CD4-positive, alpha-beta T cell (primary cell): ENCODE measurements around the gene ZNF747. TPM values are rescaled to one million over a fixed set of nuclear protein-coding genes. Genes with fewer than 3 reads are reported as not detected.
A peak's percentile ranks its signal among the peaks of the same experiment; 100 is the strongest.

ENCODE experiments used
- ATAC-seq: fragments of 200-7000 bp; cut with Tn5 transposase; one replicate; pipeline ENCODE4 v1.10.0; 2022; ENCODE audit warnings: mild to moderate bottlenecking; ENCODE audit not compliant: poor library complexity
- CTCF ChIA-PET: fragments of 350-600 bp; sonication (Branson Sonifier 250); formaldehyde crosslinking; loops from one replicate; lab custom pipeline; 2021; ENCODE audit warnings: antibody characterized with exemption, inconsistent platforms; lab: Charles Lee
- POLR2A ChIA-PET: fragments of 350-600 bp; sonication (Branson Sonifier 250); formaldehyde crosslinking; loops from one replicate; lab custom pipeline; 2021; ENCODE audit warnings: antibody characterized with exemption, inconsistent platforms; lab: Charles Lee
- DNase-seq, 14 experiments: peaks; one replicate each; pipeline ENCODE4 v3.0.0-alpha.2; 2013 to 2020; ENCODE audit warnings: mixed read lengths in 2 of 14
- H3K27ac ChIP-seq, 2 donors: one replicate each; pipeline versions ENCODE4 v1.5.1 to v1.7.0; 2013; ENCODE audit warnings: low read length in 2 of 2, low read depth in 1 of 2, mild to moderate bottlenecking in 1 of 2
- H3K27me3 ChIP-seq, 2 experiments: 1 replicate in 1 of 2; 2 replicates in 1 of 2; pipeline versions ENCODE4 v1.6.1 to v1.7.0; 2013; ENCODE audit warnings: low read length in 2 of 2, control low read depth in 1 of 2, mild to moderate bottlenecking in 1 of 2, moderate library complexity in 1 of 2; ENCODE audit not compliant: insufficient read depth in 2 of 2, control insufficient read depth in 1 of 2
- H3K36me3 ChIP-seq: one replicate; pipeline ENCODE4 v1.6.1; 2013; ENCODE audit warnings: low read length, control low read depth; ENCODE audit not compliant: insufficient read depth
- H3K4me1 ChIP-seq: one replicate; pipeline ENCODE4 v1.6.1; 2013; ENCODE audit warnings: low read length, control low read depth; ENCODE audit not compliant: insufficient read depth
- H3K4me3 ChIP-seq: one replicate; pipeline ENCODE4 v1.5.1; 2013; ENCODE audit warnings: mild to moderate bottlenecking, low read length, moderate library complexity
- H3K9me3 ChIP-seq, 2 experiments: 1 replicate in 1 of 2; 2 replicates in 1 of 2; pipeline versions ENCODE4 v1.6.1 to v1.7.0; 2013; ENCODE audit warnings: low read length in 2 of 2, mild to moderate bottlenecking in 2 of 2, control low read depth in 1 of 2, moderate library complexity in 1 of 2; ENCODE audit not compliant: control insufficient read depth in 1 of 2, insufficient read depth in 1 of 2
- H3K27ac Mint-ChIP-seq: one replicate; pipeline ENCODE4 v1.8.0; 2020; ENCODE audit warnings: mixed read lengths
- H3K27me3 Mint-ChIP-seq: one replicate; pipeline ENCODE4 v1.8.0; 2021; ENCODE audit warnings: mixed read lengths
- H3K36me3 Mint-ChIP-seq: one replicate; pipeline ENCODE4 v1.8.0; 2021; ENCODE audit warnings: low read depth, mixed read lengths
- H3K4me1 Mint-ChIP-seq: one replicate; pipeline ENCODE4 v1.8.0; 2021; ENCODE audit warnings: low read depth, mixed read lengths
- H3K4me3 Mint-ChIP-seq: one replicate; pipeline ENCODE4 v1.8.0; 2020; ENCODE audit warnings: mild to moderate bottlenecking, mixed read lengths
- H3K9me3 Mint-ChIP-seq: one replicate; pipeline ENCODE4 v1.8.0; 2020; ENCODE audit warnings: mixed read lengths
- intact Hi-C, 2 experiments: fragments of 100-400 bp; cut with DNase I in 1 of 2; cut with micrococcal nuclease in 1 of 2; formaldehyde crosslinking; loops; one replicate each; pipeline versions ENCODE4 v1.15.1 to v1.9.0; 2023 to 2025; cut with DNase I, micrococcal nuclease
- total RNA-seq, 174 experiments: library from RNA in 2 of 174; stranded (reverse) in 2 of 174; gene quantifications; one replicate each; pipeline ENCODE4 v1.2.3 and lab custom pipeline; 2021 to 2026
- TF ChIP-seq, protein P1 (sequence below): fragments of 200-600 bp; IDR thresholded peaks from one replicate; pipeline ENCODE4 v1.8.0; 2022; ENCODE audit warnings: antibody characterized with exemption, mild to moderate bottlenecking

Gene ZNF747
- total RNA-seq, 2 experiments from 2014 or later: 6.3 to 6.7 TPM

DNA sequence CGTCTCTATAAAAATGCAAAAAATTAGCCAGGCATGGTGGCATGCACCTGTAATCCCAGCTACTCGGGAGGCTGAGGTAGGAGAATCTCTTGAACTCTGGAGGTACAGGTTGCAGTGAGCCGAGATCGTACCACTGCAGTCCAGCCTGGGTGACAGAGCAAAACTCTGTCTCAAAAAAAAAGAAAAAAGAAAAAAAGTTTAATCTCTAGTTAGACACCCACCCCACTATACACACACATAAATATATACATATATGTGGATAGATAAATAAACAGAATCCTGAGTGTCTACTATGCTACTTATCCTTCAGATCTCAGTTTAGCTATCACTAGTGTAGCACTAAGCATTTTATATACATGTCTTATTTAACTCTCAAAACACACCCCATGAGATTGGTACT is 43.4 kb downstream of the ZNF747 start:
- DNase-seq (no peak), ATAC-seq (no peak)
- Mint-ChIP-seq H3K27ac (peak overlapping the region; percentile 68), H3K4me1 (peaks cover 26% of the 10 kb centered on the region), H3K4me3 (no peak overlapping the region), H3K36me3 (peaks cover 84% of the 10 kb centered on the region), H3K9me3 (no peaks in the 10 kb centered on the region), H3K27me3 (no peaks in the 10 kb centered on the region)
- TF ChIP-seq, protein P1, sequence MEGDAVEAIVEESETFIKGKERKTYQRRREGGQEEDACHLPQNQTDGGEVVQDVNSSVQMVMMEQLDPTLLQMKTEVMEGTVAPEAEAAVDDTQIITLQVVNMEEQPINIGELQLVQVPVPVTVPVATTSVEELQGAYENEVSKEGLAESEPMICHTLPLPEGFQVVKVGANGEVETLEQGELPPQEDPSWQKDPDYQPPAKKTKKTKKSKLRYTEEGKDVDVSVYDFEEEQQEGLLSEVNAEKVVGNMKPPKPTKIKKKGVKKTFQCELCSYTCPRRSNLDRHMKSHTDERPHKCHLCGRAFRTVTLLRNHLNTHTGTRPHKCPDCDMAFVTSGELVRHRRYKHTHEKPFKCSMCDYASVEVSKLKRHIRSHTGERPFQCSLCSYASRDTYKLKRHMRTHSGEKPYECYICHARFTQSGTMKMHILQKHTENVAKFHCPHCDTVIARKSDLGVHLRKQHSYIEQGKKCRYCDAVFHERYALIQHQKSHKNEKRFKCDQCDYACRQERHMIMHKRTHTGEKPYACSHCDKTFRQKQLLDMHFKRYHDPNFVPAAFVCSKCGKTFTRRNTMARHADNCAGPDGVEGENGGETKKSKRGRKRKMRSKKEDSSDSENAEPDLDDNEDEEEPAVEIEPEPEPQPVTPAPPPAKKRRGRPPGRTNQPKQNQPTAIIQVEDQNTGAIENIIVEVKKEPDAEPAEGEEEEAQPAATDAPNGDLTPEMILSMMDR: no peak
- H3K4me3 ChIP-seq: no peak overlapping the region
- CTCF ChIA-PET: interaction anchor here (0.8 to 2.1 kb wide), 6 partner anchors 38 to 138 kb away, joined by 3 to 8 read pairs (median 4); partner anchors contain the start of gene DCTPP1
- peaks cover 22% of the 10 kb centered on the region for H3K4me1 ChIP-seq
- H3K27ac ChIP-seq: peak overlapping the region in 1 of 2 donors; percentile 29
- POLR2A ChIA-PET: interaction anchor here (0.6 to 1.4 kb wide), 7 partner anchors 18 to 65 kb away, joined by 3 to 8 read pairs (median 3); partner anchors contain the start of gene ZNF747
- H3K36me3 ChIP-seq: peaks cover 93% of the 10 kb centered on the region
- intact Hi-C loops: loop anchor here in 1 of 2 experiments (2.0 to 5.0 kb wide), 2 partner anchors 16 to 36 kb away; partner anchors contain the start of gene ZNF768
- no peaks in the 10 kb centered on the region for H3K27me3 ChIP-seq
- no peaks in the 10 kb centered on the region for H3K9me3 ChIP-seq

DNA sequence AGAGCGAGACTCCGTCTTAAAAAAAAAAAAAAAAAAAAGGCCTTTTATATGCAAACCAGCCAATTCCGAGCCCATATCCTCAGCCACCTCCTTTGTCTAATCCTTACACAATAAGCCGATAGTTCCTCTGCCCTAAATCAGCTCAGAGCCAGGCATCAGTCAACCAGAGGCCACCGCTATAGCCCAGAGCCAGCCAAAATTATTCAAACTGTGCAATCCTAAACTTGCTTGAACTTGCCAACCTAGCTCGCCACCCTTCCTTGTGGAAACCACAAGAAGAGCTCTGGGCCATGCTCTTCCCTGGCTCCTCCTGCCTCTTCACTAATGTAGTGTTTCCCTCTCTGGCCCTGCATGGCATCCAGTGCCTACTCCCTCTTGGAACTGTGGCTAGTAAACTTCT is 44.4 kb downstream of the ZNF747 start:
- H3K4me1 ChIP-seq: peaks cover 17% of the 10 kb centered on the region

DNA sequence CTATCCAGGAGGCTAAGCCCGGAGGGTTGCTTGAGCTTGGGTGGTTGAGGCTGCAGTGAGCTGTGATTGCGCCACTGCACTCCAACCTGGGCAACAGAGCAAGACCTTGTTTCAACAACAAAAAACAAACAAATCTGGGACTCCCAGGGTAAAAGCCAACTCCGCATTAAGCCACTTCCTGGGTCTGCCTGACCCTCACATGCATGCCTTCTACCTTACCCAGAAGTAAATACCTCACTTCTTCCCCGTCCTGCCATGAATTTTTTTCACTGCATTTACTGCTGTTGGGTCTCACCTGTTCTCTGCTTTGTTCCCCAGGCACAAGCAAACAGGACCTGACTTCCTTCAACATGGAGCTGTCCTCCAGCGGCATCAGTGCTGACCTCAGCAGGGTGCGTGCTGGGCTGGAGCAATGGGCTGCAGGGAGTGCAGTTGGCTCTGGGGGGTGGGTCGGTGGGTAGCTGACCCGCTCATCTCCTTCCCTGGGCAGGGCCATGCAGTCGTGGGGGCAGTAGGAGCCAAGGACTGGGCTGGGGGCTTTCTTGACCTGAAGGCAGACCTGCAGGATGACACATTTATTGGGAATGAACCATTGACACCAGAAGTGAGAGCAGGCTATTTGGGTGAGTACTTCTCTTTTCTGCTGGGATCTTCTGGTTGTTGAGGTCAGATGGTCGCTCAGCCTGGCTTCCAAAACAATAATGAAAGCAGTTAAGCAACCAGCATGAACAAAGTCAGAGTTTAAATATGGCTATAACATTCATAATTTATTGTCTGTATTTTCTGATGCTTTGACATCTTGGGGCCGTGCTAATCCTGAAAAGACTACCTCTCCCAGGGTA is 45.7 kb downstream of the ZNF747 start:
- H3K4me3 ChIP-seq: no peak overlapping the region
- Mint-ChIP-seq H3K4me3 (no peak overlapping the region), H3K27ac (peak overlapping the region; percentile 33), H3K36me3 (peaks cover 84% of the 10 kb centered on the region), H3K4me1 (peaks cover 23% of the 10 kb centered on the region), H3K9me3 (no peaks in the 10 kb centered on the region), H3K27me3 (no peaks in the 10 kb centered on the region)
- peaks cover 21% of the 10 kb centered on the region for H3K4me1 ChIP-seq
- intact Hi-C loops: no loop called here
- H3K27me3 ChIP-seq: no peaks in the 10 kb centered on the region
- H3K36me3 ChIP-seq: peaks cover 87% of the 10 kb centered on the region
- TF ChIP-seq, protein P1: no peak
- ATAC-seq (no peak), DNase-seq (no peak)
- CTCF ChIA-PET: interaction anchor here (1.2 kb wide), 1 partner anchor 39 kb away, joined by 3 read pairs; no protein-coding TSS in a partner anchor
- POLR2A ChIA-PET: interaction anchor here (1.3 to 2.1 kb wide), 3 partner anchors 9 to 31 kb away, joined by 5 to 10 read pairs (median 7); partner anchors contain the start of gene ITGAL
- H3K9me3 ChIP-seq: no peaks in the 10 kb centered on the region
- peak overlapping the region in 1 of 2 donors; percentile 15 for H3K27ac ChIP-seq

More for the DNA sequence above, 44.4 kb downstream of the ZNF747 start:
- peaks cover 91% of the 10 kb centered on the region for H3K36me3 ChIP-seq
- intact Hi-C loops: loop anchor here in 1 of 2 experiments (2.0 to 5.0 kb wide), 2 partner anchors 15 to 37 kb away; partner anchors contain the start of gene ZNF768
- no peaks in the 10 kb centered on the region for H3K27me3 ChIP-seq
- Mint-ChIP-seq H3K4me3 (no peak overlapping the region), H3K27ac (no peak overlapping the region), H3K4me1 (peaks cover 29% of the 10 kb centered on the region), H3K27me3 (no peaks in the 10 kb centered on the region), H3K9me3 (no peaks in the 10 kb centered on the region), H3K36me3 (peaks cover 87% of the 10 kb centered on the region)
- TF ChIP-seq, protein P1: no peak
- H3K9me3 ChIP-seq: no peaks in the 10 kb centered on the region
- ChIA-PET CTCF (interaction anchor here (0.5 to 1.0 kb wide), 2 partner anchors 14 to 139 kb away, joined by 3 read pairs; no protein-coding TSS in a partner anchor), POLR2A (interaction anchor here (0.6 to 2.1 kb wide), 3 partner anchors 10 to 33 kb away, joined by 3 to 7 read pairs (median 3); no protein-coding TSS in a partner anchor)
- H3K4me3 ChIP-seq: no peak overlapping the region
- ATAC-seq: no peak
- no peak overlapping the region for H3K27ac ChIP-seq
- no peak for DNase-seq
